ENCODE results near the gene ADGRG1.
A peak's percentile ranks its signal among the peaks of the same experiment; 100 is the strongest.
"Not testable (repeated sequence)": the region's sequence is repeated elsewhere in the genome, so short reads cannot be mapped to it uniquely, and the experiment has no call there.

ADGRG1 gene

DNA sequence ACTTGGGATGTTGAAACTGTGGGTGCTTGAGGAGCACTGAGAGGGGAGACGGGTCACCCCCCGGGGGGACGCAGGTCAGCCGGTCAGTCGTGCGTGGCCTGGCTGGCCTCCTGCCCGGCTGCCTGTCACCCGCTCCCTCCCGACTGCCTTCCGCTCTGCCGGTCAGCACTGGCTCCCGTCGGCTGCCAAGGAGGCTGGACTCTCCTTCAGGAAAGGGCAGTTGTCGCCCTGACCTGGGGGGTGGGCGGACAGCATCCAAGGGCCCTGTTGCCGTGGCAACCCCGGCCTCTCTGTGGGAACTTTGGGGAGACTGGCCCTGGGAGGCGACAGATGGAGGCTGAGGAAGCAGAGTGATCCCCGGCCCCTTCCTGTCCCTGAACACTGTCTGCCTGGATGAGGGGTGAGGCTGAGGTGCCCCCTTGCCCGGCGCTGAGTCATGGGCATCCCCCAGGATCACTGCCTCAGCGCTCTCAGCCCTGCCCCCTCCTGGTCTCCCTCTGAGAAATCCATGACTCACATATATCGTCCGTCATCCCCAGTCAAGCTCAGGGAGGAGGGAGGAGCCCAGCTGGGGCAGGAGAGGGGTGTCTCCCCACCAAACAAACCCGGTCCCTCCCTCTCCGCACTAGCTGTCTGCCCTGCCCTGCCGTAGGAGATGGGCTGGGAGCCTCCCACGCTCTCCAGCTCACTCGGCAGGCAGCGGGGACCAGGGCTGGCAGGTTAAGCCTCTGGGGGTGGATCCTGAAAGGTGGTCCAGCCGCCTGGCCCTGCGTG, at the start of gene ADGRG1:
Gene ADGRG1, plus strand, starts transcription at position 623 of the 774 bp plus-strand sequence. CDS start 21,658 bp downstream, outside the sequence.
- peak; percentile 53 to 57 for DNase-seq (ENCODE audit: low read depth in 2 of 2)

- no peak for DNase-seq (ENCODE audit: low read depth in 2 of 2)
Observed at GRCh38 chr16:57579361-57579665, 49.1 kb upstream of the ADGRG1 start.

DNA sequence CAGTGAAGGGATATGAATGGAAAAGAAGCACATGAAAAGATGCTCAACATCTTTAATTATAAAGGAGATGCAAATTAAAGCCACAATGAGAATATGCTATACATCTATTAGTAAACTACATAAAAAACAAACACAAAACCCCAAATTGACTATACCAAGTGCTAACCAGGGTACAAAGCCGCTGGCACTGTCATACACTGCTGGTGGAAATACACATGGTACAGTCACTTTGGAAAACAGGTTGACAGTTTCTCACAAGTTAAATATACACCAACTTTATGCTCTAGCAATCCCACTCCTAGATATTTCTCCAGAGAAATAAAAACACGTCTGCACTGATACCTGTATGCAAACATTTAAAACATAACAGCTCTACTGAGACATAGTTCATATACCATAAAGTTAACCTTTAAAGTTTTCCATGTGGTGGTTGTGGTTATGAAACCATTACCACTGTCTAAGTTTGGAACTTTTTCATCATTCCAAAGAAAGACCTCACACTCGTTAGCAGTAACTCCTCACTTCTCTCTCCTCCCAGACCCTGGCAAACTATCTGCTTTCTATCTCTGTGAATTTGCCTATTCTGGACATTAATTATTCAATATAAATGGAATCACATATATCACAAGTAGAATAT, 43.3 kb upstream of the ADGRG1 start:
- DNase-seq (ENCODE audit: low read depth in 2 of 2), result no peak

DNA sequence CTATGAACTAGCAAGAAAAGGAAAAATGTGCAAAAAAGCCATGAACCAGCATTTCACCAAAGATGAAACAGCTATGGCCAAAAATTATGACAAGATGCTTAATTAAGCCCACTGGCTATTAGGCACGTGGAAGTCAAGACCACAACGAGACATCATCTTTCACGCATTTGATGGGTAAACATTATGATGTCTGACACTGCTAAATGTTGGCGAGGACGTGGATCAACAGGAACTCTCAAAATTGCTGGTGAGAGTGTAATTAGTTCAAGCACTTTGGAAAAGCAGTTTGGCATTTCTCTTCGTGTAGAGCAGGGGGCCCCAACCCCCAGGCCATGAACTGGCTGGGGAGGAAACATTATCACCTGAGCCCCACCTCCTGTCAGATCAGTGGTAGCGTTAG, 39.6 kb upstream of the ADGRG1 start:
- no peak for DNase-seq (ENCODE audit: low read depth in 2 of 2)

GRCh38 chr16:57589374-57589773, 39.1 kb upstream of the ADGRG1 start:
- no peak for DNase-seq (ENCODE audit: low read depth in 2 of 2)

- DNase-seq (ENCODE audit: low read depth in 2 of 2), result no peak
Observed at GRCh38 chr16:57590654-57591085, 37.8 kb upstream of the ADGRG1 start.

GRCh38 chr16:57591086-57591869, 37.2 kb upstream of the ADGRG1 start:
- peak; percentile 68 to 75 for DNase-seq (ENCODE audit: low read depth in 2 of 2)

- DNase-seq (ENCODE audit: low read depth in 2 of 2), result no peak
Observed at GRCh38 chr16:57591870-57592485, 36.5 kb upstream of the ADGRG1 start.

- peak; percentile 39 to 47 for DNase-seq (ENCODE audit: low read depth in 2 of 2)
Observed at GRCh38 chr16:57592591-57593003, 35.8 kb upstream of the ADGRG1 start.

DNA sequence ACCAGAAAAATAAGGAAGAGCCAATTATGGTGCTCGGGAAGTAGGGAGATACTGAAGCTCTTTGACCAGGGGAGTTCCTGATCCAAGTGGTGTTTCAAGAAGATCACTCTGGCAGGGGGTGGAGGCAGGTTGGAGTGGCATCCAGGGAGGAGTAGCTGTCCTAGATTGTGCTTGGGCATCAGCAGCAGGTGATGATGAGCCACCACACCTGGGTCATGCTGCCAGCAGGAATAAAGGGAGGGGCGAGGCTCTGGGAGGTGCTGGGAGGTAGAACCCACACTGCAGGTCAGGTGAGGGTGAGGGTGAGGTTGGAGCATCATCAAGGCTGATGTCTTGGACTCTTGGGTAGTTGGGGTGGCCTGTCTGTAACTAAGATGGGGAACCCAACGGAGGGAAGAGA, 35.4 kb upstream of the ADGRG1 start:
- DNase-seq (ENCODE audit: low read depth in 2 of 2), result no peak

DNA sequence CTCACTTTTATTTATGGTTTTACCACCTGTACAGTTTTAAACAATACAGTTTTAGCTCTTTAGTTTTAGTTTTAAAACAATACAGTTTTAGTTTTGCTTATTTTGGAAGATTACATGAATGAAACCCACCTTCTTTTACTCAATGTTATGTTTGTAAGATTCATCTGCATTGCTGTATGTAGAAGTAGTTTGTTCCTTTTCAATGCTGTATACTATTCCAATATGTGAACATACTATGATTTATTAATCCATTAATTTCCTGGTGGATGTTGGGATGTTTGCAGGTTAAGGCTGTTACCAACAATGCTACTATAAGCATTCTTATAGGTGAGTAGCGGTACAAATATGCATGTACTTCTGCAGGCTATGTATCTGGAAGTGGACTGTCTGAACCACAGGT, 34.4 kb upstream of the ADGRG1 start:
- no peak for DNase-seq (ENCODE audit: low read depth in 2 of 2)

- DNase-seq (ENCODE audit: low read depth in 2 of 2), result no peak
Observed at GRCh38 chr16:57594531-57595031, 33.8 kb upstream of the ADGRG1 start.

DNA sequence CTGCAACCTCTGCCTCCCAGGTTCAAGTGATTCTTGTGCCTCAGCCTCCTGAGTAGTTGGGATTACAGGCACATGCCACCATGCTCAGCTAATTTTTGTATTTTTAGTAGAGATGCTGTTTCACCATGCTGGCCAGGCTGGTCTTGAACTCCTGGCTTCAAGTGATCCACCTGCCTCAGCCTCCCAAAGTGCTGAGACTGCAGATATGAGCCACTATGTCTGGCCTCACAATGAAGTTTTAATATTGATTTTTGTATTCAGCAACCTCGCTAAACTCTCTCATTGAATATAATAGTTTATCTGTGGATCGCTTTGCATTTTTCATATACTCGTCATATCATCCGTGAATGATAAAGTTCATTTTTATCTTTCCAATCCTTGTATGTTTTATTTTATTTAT, 32.2 kb upstream of the ADGRG1 start:
- DNase-seq (ENCODE audit: low read depth in 2 of 2), result not testable (repeated sequence)

DNA sequence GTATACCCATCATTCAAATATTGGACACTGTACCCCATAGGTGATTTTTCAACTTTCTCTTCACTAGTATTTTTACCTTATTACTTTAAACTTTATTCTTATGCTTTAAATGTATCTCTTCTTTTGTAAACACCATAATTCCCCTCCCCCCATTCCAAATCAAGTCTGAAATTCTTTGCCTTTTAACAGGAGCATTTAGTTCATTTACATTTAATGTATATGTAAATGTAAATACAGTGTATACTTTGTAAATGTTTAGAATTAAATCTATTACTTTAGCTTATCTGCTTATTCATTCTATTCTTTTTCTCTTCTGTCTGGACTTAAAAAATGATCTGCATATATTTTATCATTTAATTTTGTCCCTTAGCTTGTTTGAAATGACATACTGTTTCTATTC, 30.0 kb upstream of the ADGRG1 start:
- no peak for DNase-seq (ENCODE audit: low read depth in 2 of 2)

GRCh38 chr16:57600048-57600835, 28.2 kb upstream of the ADGRG1 start:
- DNase-seq (ENCODE audit: low read depth in 2 of 2), result peak in 1 of 2 donors; percentile 31

- DNase-seq (ENCODE audit: low read depth in 2 of 2), result no peak
Observed at GRCh38 chr16:57600952-57601580, 27.4 kb upstream of the ADGRG1 start.

- DNase-seq (ENCODE audit: low read depth in 2 of 2), result peak; percentile 55 to 64
Observed at GRCh38 chr16:57601801-57602478, 26.5 kb upstream of the ADGRG1 start.

DNA sequence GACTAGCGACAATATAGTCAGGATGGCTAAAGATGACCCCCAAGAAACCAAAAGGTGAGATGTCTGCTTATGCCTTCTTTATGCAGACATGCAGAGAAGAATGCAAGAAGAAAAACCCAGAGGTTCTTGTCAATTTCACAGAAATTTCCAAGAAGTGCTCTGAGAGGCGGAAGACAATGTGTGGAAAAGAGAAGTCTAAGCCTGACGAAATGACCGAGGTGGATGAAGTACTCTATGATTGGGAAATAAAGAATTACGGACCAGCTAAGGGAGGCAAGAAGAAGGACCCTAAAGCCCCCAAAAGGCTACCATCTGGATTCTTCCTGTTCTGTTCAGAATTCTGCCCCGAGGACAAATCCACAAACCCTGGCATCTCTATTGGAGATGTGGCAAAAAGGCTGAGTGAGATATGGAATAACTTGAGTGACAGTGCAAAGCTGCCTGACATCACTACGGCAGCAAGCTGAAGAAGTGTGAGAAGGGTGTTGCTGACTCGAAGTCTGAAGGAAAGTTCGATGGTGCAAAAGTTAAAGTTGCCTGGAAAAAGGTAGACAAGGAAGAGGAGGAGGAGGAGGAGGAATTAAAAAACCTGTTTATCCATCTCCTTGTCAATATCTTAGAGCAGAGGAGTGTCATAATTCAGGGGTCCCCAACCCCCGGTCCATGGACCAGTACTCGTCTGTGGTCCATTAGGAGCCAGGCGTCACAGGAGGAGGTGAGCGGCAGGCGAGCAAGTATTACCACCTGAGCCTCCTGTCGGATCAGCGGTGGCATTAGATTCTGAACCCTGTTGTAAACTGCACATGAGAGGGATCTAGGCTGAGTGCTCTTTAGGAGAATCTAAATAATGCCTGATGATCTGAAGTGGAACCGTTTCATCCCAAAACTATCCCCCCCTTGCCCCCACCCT, 25.1 kb upstream of the ADGRG1 start:
- no peak for DNase-seq (ENCODE audit: low read depth in 2 of 2)

GRCh38 chr16:57604177-57604576, 24.3 kb upstream of the ADGRG1 start:
- no peak for DNase-seq (ENCODE audit: low read depth in 2 of 2)

All from stimulated activated CD4-positive, alpha-beta T cell treated with anti-CD3 and anti-CD28 coated beads, Interleukin-15, amount 100 ng/mL, for 48 hours (primary cell).